GM18873 (cell line): Measurements from ENCODE around the gene CETN3.
A peak's percentile ranks its signal among the peaks of the same experiment; 100 is the strongest.

Experiments
- ATAC-seq: cut with Tn5 transposase; IDR thresholded peaks from one replicate; pipeline ENCODE4 v1.9.1; 2021; ENCODE audit warnings: mild to moderate bottlenecking, moderate library complexity, moderate number of reproducible peaks; ENCODE audit not compliant: unreplicated experiment, low FRiP score

CETN3 gene

DNA sequence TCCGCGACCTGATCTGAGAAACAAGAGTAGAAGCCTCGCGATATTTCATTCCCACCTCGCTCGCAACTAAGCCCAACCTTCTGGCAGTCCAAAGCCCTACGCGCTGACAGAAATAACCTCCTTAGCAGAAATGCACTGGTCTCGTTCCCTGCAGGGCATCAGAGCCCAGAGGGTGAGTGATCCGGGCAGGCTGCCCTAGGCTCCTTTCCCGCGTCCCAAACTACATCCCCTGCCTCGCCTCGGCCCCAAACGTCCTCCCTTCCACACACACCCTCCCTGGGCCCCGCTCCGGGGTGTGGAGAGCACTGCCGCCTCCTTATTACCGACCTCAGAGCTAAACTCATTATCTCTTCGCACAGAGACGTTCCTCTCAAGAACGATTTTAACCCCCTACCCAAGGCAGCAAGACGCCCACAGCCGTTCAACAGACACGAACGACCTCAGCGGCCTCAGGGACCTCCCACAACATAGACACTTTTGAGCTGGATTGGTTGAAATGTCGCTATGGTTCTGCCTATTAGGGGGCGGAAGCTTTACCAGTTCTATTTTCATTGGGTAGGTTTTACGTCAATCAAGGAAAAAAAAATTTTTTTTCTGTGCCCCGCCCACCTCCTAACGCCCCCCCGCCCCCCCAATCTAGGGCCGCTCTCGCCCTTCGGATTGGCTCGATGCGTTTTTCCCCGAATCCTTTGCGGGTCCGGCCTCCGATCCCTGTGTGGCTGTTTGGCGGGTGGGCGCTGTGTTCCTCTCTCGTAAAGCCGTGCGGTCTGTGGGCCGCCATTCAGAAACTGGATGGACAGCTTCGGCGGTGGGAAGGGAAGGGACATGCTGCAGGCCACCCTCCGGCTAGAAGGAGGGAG is at the start of gene CETN3:
Gene CETN3, minus strand, starts transcription at position 439 of the 860 bp plus-strand sequence. Its CDS starts 95 bp downstream, at position 344.
- ATAC-seq = peak; percentile 96

- no peak for ATAC-seq
These were observed 37.4 kb upstream of the CETN3 start for GRCh38 chr5:90446961-90447360.

DNA sequence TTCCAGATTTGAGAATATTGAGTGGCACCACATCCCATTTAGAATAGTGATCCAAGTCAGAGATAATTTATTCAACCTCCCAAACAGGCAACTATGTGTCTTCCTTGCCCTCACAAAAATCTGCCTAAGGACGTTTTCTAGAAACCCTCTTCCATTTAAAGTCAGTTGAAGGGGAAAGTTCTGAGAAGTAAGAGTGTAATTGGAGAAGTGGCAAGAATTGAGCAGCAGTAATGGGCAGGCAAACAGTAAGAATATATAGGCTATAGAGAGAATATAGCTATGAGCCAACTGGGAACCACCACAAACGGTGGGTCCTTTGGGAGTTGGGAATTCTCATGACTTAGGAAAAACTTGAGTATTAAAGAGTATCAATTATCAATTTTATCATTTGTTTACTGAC is 31.1 kb upstream of the CETN3 start:
- no peak for ATAC-seq

- ATAC-seq = no peak
These were observed 28.5 kb upstream of the CETN3 start for GRCh38 chr5:90438100-90438499.

- ATAC-seq = no peak
These were observed 28.1 kb upstream of the CETN3 start for GRCh38 chr5:90437663-90438062.

DNA sequence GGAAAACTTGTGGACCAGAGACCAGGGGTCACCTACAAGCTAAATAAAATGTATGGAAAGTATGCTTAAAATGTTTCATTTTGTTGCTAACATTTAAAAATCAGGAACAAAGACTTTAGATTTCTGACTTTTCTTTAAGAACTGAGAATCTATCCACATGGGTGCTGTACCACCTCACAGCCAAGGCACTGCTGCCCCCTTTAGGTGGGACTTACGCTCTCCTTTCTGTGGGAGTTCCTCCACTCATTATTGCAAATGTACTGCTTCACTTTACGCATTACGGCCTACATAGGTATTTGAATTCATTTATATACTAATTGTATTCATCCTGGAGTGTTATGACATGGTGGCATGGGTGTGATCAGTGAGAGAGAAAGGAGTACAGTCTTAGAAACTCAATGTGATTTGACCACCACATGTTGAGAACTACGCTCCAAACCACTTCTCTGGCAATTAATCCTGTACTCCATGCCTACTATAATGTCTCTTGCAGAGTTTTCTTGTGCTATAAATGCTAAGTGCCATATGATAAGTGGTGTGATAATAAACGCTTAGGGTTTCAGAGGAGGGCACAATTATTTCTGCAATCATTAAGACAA is 24.7 kb upstream of the CETN3 start:
- ATAC-seq = peak; percentile 64

- peak; percentile 73 for ATAC-seq
These were observed 14.7 kb upstream of the CETN3 start for GRCh38 chr5:90424245-90424644.

DNA sequence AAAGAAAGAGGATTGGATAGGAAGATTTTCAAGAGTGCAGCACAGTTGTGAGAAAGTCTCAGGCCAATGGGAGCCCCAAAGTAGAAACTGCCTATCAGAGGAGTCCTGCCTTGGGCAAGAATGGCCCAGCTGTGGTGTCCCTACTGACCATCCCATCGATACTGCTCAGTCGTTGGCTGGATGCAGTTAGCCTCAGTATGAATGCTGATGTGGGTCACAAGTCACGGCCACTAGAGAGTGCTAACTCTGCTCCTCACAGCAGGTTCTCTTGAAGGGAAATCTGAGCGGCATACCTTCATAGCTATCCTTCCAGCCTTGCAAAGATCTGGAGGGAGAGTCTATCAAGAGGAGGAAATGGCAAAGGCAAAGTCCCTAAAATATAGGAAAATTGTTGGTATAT is 11.6 kb upstream of the CETN3 start:
- ATAC-seq = peak; percentile 48

DNA sequence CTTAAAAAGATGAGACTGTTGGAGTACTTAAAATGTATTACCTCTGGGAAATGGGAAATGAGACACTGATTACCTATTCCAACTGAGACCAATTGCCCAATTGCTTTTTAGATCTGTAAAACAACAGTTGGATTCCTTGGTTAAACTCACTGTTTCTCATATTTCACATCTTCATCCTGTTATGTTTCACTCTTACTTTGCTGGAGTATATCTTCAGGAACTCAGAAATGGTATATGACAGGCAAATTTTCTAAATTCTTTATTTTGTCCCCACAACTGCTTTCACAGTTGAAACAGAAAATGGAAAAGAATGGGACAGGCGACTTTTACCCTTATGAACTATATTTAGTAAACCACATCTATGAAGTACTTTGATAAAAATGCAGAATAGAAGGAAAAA is 8.7 kb upstream of the CETN3 start:
- ATAC-seq = no peak

GRCh38 chr5:90410178-90410762 is 714 bp upstream of the CETN3 start:
- ATAC-seq = no peak

GRCh38 chr5:90408571-90409317 is 812 bp downstream of the CETN3 start:
- ATAC-seq = no peak

DNA sequence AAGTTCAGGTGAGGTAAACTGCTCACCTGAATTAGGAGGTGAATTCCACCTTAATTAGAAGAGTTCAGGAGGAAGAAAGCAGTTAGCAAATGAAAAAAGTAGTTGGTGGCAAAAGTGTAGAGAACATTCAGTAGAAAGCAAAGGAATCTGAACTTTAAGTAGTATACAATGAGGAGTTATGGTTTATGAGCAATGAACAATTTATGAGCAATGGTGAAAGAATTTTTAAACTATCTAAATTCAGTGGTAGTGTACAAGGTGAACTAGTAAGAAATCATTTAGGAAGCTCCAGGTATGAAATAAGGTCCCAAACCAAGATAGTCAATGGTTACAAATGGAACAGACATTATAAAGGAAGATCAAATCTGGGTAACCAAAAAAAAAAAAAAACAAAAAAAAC is 3.1 kb downstream of the CETN3 start:
- ATAC-seq = no peak

DNA sequence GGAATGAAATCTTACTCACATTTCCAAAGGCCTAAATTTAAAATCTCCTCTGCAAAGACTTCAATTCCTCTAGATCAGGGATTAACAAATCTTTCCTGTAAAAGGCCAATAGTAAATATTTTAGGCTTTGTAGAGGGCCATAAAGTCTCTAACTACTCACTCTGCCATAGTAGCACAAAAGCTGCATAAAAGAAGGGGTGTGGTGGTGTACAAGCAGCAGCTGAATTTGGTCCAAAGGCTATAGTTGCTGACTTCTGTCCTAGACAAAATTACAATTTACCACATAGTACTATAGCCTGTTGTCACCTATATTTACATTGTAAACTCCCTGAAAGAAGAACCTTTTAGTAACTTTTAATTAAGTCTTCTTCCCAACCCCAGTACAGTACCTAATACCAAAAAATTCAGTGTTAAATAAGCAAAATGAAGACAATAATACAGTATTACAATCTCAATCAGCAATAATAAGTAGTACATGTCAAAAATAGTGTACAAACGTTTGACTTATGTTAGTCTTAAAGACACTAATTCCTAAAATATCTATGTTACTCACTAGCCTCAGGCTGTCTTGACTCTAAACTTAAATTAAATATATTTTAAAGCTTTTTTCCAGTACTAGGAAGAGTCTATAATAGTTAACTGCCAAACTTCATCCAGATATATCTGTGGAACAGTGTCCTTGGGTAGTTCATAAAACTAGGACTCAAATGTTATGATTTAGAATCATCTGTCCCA is 6.9 kb downstream of the CETN3 start:
- ATAC-seq = no peak

GRCh38 chr5:90399251-90399650 is 10.3 kb downstream of the CETN3 start:
- no peak for ATAC-seq

DNA sequence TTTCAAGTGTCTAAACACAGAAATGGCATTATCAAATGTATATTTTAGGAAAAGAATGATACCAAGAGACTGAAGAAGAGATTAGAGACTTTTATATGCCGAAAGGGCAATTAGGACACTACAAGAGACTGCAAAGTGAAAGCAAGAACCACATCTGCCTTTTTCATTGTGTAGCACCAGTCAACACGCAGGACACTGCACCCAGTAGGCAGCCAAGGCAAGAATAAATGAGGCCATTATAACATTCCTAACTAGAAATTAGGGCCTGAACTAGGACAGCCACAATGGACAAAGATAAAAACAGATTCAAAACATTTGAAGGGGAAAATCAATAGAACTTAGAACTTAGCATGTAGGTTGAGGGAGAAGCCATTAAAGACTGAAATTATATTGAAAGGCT is 10.8 kb downstream of the CETN3 start:
- no peak for ATAC-seq

DNA sequence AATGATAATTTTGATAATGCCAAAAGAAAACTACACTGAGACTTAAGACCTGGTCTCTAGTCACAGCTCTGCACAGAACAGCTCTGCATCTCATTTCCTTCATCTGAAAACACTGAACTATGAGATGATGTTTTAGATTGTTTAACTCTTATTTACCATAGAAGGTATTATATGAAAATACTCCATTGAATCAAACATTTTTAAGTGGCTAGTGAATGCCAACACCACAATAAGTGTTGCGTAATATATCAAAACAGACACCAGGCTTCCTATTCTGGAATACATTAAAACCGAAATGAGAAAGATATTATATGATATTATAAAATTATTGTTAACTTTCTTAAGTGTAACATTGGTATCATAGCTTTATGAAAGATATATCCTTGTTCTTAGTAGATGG is 14.6 kb downstream of the CETN3 start:
- ATAC-seq = no peak

DNA sequence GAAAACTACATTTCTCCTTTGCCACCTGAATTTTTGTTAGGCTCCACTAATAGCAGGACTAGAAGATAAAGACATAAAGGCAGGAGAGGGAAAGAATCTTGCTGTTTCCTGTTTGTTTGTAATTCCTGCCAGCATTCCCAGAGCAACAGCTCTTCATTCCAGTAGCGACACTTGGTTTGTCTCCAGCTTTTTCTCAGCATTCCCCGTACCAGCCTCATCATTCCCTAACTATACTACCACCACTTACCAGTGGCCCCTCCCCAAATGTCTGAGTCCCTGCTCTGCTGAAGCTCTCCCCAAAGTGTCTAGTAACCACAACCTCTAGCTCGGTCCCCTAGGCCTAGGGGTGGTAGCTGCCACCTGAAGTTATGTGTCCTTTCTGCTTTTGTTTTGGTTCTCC is 18.6 kb downstream of the CETN3 start:
- no peak for ATAC-seq

DNA sequence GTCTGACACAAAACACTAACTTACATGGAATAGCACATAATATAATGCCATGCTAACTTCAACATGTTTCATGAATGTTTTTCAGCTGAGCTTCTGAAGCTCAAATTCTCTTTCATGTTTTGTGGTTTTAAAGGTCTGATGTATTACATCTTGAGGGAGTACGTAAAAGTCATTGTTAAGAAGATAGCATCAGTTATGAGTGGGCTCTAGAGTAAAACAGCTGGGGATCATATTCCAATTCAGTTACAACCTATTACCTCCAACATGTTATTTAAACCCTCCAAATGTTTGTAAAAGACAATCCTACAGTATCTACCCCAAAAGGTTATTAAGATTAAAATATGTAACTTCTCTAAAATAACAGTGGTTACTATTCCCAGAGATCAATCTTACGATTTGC is 19.2 kb downstream of the CETN3 start:
- ATAC-seq = no peak

- ATAC-seq = no peak
These were observed 22.0 kb downstream of the CETN3 start for GRCh38 chr5:90387508-90387907.

GRCh38 chr5:90386099-90386710 is 23.4 kb downstream of the CETN3 start:
- no peak for ATAC-seq
